Neural cell (in vitro differentiated cells): ENCODE data around the gene ICAM2.

ENCODE experiments used
- EP300 ChIP-seq: fragments of 450-650 bp; conservative IDR thresholded peaks from 2 replicates; pipeline ENCODE4 v1.6.1; 2014; ENCODE audit warnings: antibody characterized with exemption, mild to moderate bottlenecking, moderate library complexity; ENCODE audit not compliant: poor library complexity, severe bottlenecking
- EZH2 ChIP-seq: fragments of 200-600, 300-800 bp; shearing (Covaris generic), sonication (generic); IDR thresholded peaks from 2 replicates; pipeline ENCODE4 v1.6.1; 2014; ENCODE audit warnings: antibody characterized with exemption, low read length, borderline replicate concordance, mild to moderate bottlenecking; ENCODE audit not compliant: insufficient read depth, poor library complexity, severe bottlenecking
- POLR2AphosphoS5 ChIP-seq: IDR thresholded peaks from 2 replicates; pipeline ENCODE4 v1.6.1; 2012
- TF ChIP-seq, protein P1 (sequence below): fragments of 450-650 bp; IDR thresholded peaks from 2 replicates; pipeline ENCODE4 v1.5.1; 2014; ENCODE audit warnings: antibody characterized with exemption, mild to moderate bottlenecking, moderate library complexity; ENCODE audit not compliant: poor library complexity, severe bottlenecking

- TF ChIP-seq EP300 (no peak), POLR2AphosphoS5 (no peak), EZH2 (no peak)
- TF ChIP-seq, protein P1, sequence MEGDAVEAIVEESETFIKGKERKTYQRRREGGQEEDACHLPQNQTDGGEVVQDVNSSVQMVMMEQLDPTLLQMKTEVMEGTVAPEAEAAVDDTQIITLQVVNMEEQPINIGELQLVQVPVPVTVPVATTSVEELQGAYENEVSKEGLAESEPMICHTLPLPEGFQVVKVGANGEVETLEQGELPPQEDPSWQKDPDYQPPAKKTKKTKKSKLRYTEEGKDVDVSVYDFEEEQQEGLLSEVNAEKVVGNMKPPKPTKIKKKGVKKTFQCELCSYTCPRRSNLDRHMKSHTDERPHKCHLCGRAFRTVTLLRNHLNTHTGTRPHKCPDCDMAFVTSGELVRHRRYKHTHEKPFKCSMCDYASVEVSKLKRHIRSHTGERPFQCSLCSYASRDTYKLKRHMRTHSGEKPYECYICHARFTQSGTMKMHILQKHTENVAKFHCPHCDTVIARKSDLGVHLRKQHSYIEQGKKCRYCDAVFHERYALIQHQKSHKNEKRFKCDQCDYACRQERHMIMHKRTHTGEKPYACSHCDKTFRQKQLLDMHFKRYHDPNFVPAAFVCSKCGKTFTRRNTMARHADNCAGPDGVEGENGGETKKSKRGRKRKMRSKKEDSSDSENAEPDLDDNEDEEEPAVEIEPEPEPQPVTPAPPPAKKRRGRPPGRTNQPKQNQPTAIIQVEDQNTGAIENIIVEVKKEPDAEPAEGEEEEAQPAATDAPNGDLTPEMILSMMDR, result no peak
These were observed 3.8 kb upstream of the ICAM2 start for GRCh38 chr17:64024215-64024654.
